ENCODE measurements around the gene LPCAT3.

Gene LPCAT3

GRCh38 chr12:6975297-6976032, 42.8 kb downstream of the LPCAT3 start:
- H3K4me3 ChIP-seq (ENCODE audit: low read depth in 1 of 2, low read length in 1 of 2): no peak overlapping the region
- TF ChIP-seq CTCF (IDR thresholded peaks at IDR 0.05): no peak
- H3K4me1 ChIP-seq (ENCODE audit: control insufficient read depth in 1 of 2, insufficient read depth in 1 of 2, low read depth in 1 of 2, low read length in 1 of 2): peaks cover 10 to 16% of the 10 kb centered on the region in 2 experiments
- H3K9me3 ChIP-seq: no peaks in the 10 kb centered on the region
- no peaks in the 10 kb centered on the region for H3K27me3 ChIP-seq
- peaks cover 64% of the 10 kb centered on the region for H3K36me3 ChIP-seq
- no peak overlapping the region for H3K27ac ChIP-seq

GRCh38 chr12:6974180-6974579, 44.1 kb downstream of the LPCAT3 start:
- no peak for TF ChIP-seq CTCF (IDR thresholded peaks at IDR 0.05)
- Histone ChIP-seq H3K4me3 (ENCODE audit: low read depth in 1 of 2, low read length in 1 of 2) (no peak overlapping the region), H3K27me3 (no peaks in the 10 kb centered on the region), H3K36me3 (peaks cover 53% of the 10 kb centered on the region), H3K4me1 (ENCODE audit: control insufficient read depth in 1 of 2, insufficient read depth in 1 of 2, low read depth in 1 of 2, low read length in 1 of 2) (peaks cover 23 to 27% of the 10 kb centered on the region in 2 experiments), H3K9me3 (no peaks in the 10 kb centered on the region), H3K27ac (no peak overlapping the region)

- Histone ChIP-seq H3K36me3 (peaks cover 51% of the 10 kb centered on the region), H3K27ac (peak overlapping the region; percentile 89), H3K9me3 (no peaks in the 10 kb centered on the region), H3K27me3 (no peaks in the 10 kb centered on the region), H3K4me3 (ENCODE audit: low read depth in 1 of 2, low read length in 1 of 2) (peak overlapping the region; percentile 99), H3K4me1 (ENCODE audit: control insufficient read depth in 1 of 2, insufficient read depth in 1 of 2, low read depth in 1 of 2, low read length in 1 of 2) (peaks cover 33 to 36% of the 10 kb centered on the region in 2 experiments)
- TF ChIP-seq CTCF (IDR thresholded peaks at IDR 0.05): no peak
Measured at GRCh38 chr12:6970096-6970527, 48.2 kb downstream of the LPCAT3 start.

GRCh38 chr12:6968426-6968825, 49.9 kb downstream of the LPCAT3 start:
- no peaks in the 10 kb centered on the region for H3K27me3 ChIP-seq
- H3K36me3 ChIP-seq: peaks cover 39% of the 10 kb centered on the region
- H3K9me3 ChIP-seq: no peaks in the 10 kb centered on the region
- TF ChIP-seq CTCF (IDR thresholded peaks at IDR 0.05): no peak
- H3K4me1 ChIP-seq (ENCODE audit: control insufficient read depth in 1 of 2, insufficient read depth in 1 of 2, low read depth in 1 of 2, low read length in 1 of 2): peaks cover 47 to 50% of the 10 kb centered on the region in 2 experiments
- no peak overlapping the region for H3K27ac ChIP-seq
- no peak overlapping the region for H3K4me3 ChIP-seq (ENCODE audit: low read depth in 1 of 2, low read length in 1 of 2)

GRCh38 chr12:6967651-6968100, 50.6 kb downstream of the LPCAT3 start:
- Histone ChIP-seq H3K27me3 (no peaks in the 10 kb centered on the region), H3K36me3 (peaks cover 39% of the 10 kb centered on the region), H3K4me3 (ENCODE audit: low read depth in 1 of 2, low read length in 1 of 2) (no peak overlapping the region), H3K27ac (no peak overlapping the region), H3K9me3 (no peaks in the 10 kb centered on the region), H3K4me1 (ENCODE audit: control insufficient read depth in 1 of 2, insufficient read depth in 1 of 2, low read depth in 1 of 2, low read length in 1 of 2) (peaks cover 51 to 58% of the 10 kb centered on the region in 2 experiments)
- TF ChIP-seq CTCF (IDR thresholded peaks at IDR 0.05): no peak
